ENCODE data around the gene RXRA.

GRCh38 chr9:134405527-134405926 is 79.3 kb downstream of the RXRA start:
- TF ChIP-seq FOXM1 (IDR thresholded peaks at IDR 0.05; ENCODE audit: borderline replicate concordance) (no peak), TARDBP (IDR thresholded peaks at IDR 0.05) (no peak), ZNF384 (IDR thresholded peaks at IDR 0.05) (no peak), SP1 (IDR thresholded peaks at IDR 0.05) (no peak), FOXA1 (IDR thresholded peaks at IDR 0.05) (no peak), BHLHE40 (IDR thresholded peaks at IDR 0.05; ENCODE audit: borderline replicate concordance) (no peak), ARNT (IDR thresholded peaks at IDR 0.05) (no peak), NFRKB (IDR thresholded peaks at IDR 0.05) (no peak), HDGF (IDR thresholded peaks at IDR 0.05; ENCODE audit: borderline replicate concordance) (no peak), FOXK2 (IDR thresholded peaks at IDR 0.05) (no peak), ELF4 (IDR thresholded peaks at IDR 0.05) (no peak)
